ENCODE data around the gene CAPZB. TPM values are rescaled to one million over a fixed set of nuclear protein-coding genes. Genes with fewer than 3 reads are reported as not detected.
A peak's percentile ranks its signal among the peaks of the same experiment; 100 is the strongest.

Gene CAPZB
- total RNA-seq, 3 donors from 2014 or later, result 112 to 114 (median 113) TPM

DNA sequence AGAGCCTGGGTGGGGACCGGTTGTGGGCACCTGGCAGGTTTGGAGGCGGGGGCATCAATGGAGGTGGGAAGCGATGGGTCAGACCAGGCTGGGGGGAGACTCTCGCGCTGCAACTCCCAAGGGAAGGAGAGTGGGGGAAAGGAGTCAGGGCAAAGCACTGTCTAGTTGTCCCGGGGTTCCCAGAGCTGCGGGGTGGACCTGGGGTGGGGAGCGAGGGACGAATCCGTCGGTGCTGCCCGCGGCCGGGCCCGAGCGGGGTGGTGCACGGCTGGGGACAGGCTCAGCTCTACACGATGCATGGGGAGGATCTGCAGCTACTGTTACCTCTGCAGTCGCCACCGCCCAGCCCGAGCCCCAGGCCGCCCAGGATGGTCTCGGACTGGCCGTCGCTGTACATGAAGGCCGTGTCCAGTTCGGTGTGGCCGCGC, 173.8 kb downstream of the CAPZB start:
- H3K4me1 ChIP-seq, result peaks cover 5 to 6% of the 10 kb centered on the region in 2 donors
- no peaks in the 10 kb centered on the region for H3K36me3 ChIP-seq
- peak overlapping the region; percentile 81 to 96 (median 92) for H3K4me3 ChIP-seq
- peak overlapping the region; percentile 72 to 88 for H3K27ac ChIP-seq
- TF ChIP-seq POLR2A (IDR thresholded peaks at IDR 0.05) (no peak), POLR2AphosphoS5 (IDR thresholded peaks at IDR 0.05) (peak in 1 of 3 donors; percentile 7)
- TF ChIP-seq, protein P1, sequence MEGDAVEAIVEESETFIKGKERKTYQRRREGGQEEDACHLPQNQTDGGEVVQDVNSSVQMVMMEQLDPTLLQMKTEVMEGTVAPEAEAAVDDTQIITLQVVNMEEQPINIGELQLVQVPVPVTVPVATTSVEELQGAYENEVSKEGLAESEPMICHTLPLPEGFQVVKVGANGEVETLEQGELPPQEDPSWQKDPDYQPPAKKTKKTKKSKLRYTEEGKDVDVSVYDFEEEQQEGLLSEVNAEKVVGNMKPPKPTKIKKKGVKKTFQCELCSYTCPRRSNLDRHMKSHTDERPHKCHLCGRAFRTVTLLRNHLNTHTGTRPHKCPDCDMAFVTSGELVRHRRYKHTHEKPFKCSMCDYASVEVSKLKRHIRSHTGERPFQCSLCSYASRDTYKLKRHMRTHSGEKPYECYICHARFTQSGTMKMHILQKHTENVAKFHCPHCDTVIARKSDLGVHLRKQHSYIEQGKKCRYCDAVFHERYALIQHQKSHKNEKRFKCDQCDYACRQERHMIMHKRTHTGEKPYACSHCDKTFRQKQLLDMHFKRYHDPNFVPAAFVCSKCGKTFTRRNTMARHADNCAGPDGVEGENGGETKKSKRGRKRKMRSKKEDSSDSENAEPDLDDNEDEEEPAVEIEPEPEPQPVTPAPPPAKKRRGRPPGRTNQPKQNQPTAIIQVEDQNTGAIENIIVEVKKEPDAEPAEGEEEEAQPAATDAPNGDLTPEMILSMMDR (IDR thresholded peaks at IDR 0.05), result no peak
- intact Hi-C loops (cut with DNase I; ENCODE audit: low total_unique reads), result no loop called here
- no peak for DNase-seq (ENCODE audit: low spot score in 2 of 2)
- H3K9me3 ChIP-seq, result no peaks in the 10 kb centered on the region
- no peaks in the 10 kb centered on the region for H3K27me3 ChIP-seq

DNA sequence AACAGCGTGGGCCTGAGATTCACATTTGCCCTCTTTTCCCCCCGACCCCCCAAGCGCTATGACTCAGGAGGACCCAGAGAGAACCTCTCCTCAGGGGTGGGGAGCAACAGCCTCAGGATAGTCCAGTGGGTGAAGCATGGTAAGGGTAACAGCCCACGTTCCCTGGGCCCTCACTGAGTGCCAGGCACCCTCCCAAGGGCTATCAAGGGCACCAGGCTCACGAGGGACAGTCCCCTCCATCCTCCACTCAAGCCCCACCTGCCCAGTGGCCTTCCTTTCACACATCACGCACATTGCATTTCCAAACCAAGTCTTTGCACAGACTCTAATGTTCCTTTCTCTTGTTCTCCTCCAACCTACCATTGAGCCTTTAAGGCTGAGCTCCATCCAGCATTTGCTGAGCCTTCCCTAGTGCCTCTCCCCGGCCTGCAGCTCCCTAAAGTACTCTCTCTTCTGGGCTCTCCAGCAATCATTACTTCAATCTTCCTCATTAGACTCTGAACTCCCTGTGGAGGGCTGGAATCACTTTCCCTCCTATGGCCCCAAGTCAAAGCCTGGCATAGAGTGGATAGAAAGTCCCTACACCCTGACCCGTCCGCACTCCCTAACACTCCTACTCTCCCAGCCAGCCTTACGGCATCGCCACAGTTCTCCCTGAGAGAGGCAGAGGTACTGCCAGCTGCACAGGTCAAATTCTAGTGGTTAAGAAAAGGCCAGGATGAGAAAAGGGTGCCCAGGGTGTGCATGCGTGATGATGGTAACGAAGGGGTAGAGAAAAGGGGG, 174.4 kb downstream of the CAPZB start:
- peaks cover 5 to 6% of the 10 kb centered on the region in 2 donors for H3K4me1 ChIP-seq
- peak overlapping the region; percentile 81 to 96 (median 92) for H3K4me3 ChIP-seq
- no peaks in the 10 kb centered on the region for H3K27me3 ChIP-seq
- no peaks in the 10 kb centered on the region for H3K36me3 ChIP-seq
- H3K9me3 ChIP-seq, result no peaks in the 10 kb centered on the region
- DNase-seq (ENCODE audit: low spot score in 2 of 2), result no peak
- TF ChIP-seq POLR2AphosphoS5 (IDR thresholded peaks at IDR 0.05) (no peak), POLR2A (IDR thresholded peaks at IDR 0.05) (no peak)
- TF ChIP-seq, protein P1 (IDR thresholded peaks at IDR 0.05), result no peak
- intact Hi-C loops (cut with DNase I; ENCODE audit: low total_unique reads), result no loop called here
- peak overlapping the region; percentile 72 to 88 for H3K27ac ChIP-seq

DNA sequence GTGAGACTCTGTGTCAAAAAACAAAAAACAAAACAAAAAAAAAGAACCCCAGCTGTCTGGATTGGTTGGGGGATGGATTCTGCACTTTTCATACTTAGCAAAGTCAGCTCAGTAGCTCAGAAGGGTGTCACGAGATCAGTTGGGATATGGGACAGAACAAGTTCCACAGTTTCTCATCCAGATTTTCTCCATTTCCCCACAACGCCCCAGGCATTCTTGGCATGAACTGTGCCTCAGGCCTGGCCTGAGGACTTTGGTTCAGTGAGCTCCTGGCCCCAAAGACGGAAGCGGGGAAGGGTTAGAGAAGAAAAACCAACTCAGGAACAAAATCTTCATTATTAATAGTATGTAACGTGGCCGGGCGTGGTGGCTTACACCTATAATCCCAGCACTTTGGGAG, 175.3 kb downstream of the CAPZB start:
- H3K9me3 ChIP-seq, result no peaks in the 10 kb centered on the region
- H3K4me1 ChIP-seq, result peaks cover 5 to 6% of the 10 kb centered on the region in 2 donors
- no peak overlapping the region for H3K4me3 ChIP-seq
- DNase-seq (ENCODE audit: low spot score in 2 of 2), result no peak
- TF ChIP-seq POLR2AphosphoS5 (IDR thresholded peaks at IDR 0.05) (no peak), POLR2A (IDR thresholded peaks at IDR 0.05) (no peak)
- TF ChIP-seq, protein P1 (IDR thresholded peaks at IDR 0.05), result no peak
- H3K36me3 ChIP-seq, result no peaks in the 10 kb centered on the region
- no peak overlapping the region for H3K27ac ChIP-seq
- no peaks in the 10 kb centered on the region for H3K27me3 ChIP-seq
- intact Hi-C loops (cut with DNase I; ENCODE audit: low total_unique reads), result no loop called here

DNA sequence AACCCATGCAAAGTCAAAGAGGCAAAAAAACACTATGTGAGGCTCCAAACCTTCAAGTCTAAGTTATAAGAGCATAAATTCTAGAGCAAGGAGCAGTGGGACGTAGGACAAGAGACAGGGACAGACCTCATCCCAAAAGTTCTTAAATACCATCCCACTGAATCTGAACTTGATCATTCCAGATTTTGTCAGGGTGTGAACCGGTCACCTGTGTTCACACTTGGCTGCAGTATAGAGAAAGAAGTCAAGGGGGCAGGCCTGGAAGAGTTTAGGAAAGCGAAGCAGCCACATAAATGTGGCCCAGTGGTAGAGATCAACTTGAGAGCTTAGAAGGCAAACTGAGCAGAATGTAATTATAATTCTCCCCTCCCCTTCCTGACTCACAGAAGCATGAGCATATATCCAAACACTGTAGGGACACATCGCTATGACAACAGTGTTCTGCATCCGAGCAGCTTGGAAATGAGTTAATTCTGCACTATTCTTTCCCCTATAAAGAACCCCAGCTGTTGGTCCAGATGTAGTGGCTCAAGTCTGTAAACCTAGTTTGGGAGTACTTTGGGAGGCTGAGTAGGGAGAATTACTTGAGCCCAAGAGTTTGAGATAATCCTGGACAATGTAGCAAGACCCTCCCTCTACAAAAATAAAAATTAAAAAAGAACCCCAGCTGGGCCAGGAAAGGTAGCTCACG, 176.1 kb downstream of the CAPZB start:
- TF ChIP-seq, protein P1 (IDR thresholded peaks at IDR 0.05), result no peak
- TF ChIP-seq POLR2A (IDR thresholded peaks at IDR 0.05), result no peak
- TF ChIP-seq POLR2AphosphoS5 (IDR thresholded peaks at IDR 0.05), result no peak
- peaks cover 4% of the 10 kb centered on the region for H3K36me3 ChIP-seq
- no peaks in the 10 kb centered on the region for H3K27me3 ChIP-seq
- H3K4me1 ChIP-seq, result peaks cover 5 to 6% of the 10 kb centered on the region in 2 donors
- intact Hi-C loops (cut with DNase I; ENCODE audit: low total_unique reads), result no loop called here
- H3K9me3 ChIP-seq, result no peaks in the 10 kb centered on the region
- no peak for DNase-seq (ENCODE audit: low spot score in 2 of 2)
- no peak overlapping the region for H3K4me3 ChIP-seq
- H3K27ac ChIP-seq, result no peak overlapping the region

DNA sequence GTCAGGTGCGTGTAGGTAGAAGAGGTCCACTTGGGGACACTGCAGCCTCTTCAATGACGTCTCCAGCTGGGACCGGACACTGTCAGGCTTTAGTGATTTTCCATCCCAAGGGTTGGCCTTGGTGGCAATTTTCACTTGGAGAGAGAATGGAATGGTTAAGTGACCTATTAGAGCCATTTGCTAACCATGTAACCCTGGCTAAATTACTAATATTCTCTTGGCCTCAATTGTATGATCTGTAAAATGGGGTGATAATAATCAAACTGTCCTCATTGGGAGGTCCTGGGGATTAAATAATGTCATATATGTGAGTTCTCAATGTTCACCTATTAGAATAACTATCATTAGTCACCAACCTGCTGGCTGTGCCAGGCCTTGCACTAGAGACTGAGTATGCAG, 176.8 kb downstream of the CAPZB start:
- peaks cover 8% of the 10 kb centered on the region for H3K36me3 ChIP-seq
- H3K27me3 ChIP-seq, result no peaks in the 10 kb centered on the region
- TF ChIP-seq, protein P1 (IDR thresholded peaks at IDR 0.05), result no peak
- TF ChIP-seq POLR2A (IDR thresholded peaks at IDR 0.05) (no peak), POLR2AphosphoS5 (IDR thresholded peaks at IDR 0.05) (no peak)
- H3K4me3 ChIP-seq, result no peak overlapping the region
- DNase-seq (ENCODE audit: low spot score in 2 of 2), result no peak
- peaks cover 5 to 6% of the 10 kb centered on the region in 2 donors for H3K4me1 ChIP-seq
- H3K9me3 ChIP-seq, result no peaks in the 10 kb centered on the region
- intact Hi-C loops (cut with DNase I; ENCODE audit: low total_unique reads), result no loop called here
- no peak overlapping the region for H3K27ac ChIP-seq

All from breast epithelium (tissue), 4 donors.